Measurements from ENCODE around the gene CCDC188. TPM values are rescaled to one million over a fixed set of nuclear protein-coding genes. Genes with fewer than 3 reads are reported as not detected.

CCDC188 gene
- total RNA-seq, 2 donors from 2014 or later = not detected

GRCh38 chr22:20114506-20115475 is 36.1 kb downstream of the CCDC188 start:
- H3K27me3 ChIP-seq (replicated peaks; ENCODE audit: insufficient read depth) = no peaks in the 10 kb centered on the region
- DNase-seq (ENCODE audit: low spot score) = no peak
- H3K4me3 ChIP-seq = no peak overlapping the region
- H3K9me3 ChIP-seq = no peaks in the 10 kb centered on the region
- H3K27ac ChIP-seq = no peak overlapping the region
- peaks cover 34% of the 10 kb centered on the region for H3K36me3 ChIP-seq
- H3K4me1 ChIP-seq (ENCODE audit: control insufficient read depth in 1 of 2, low read depth in 2 of 2) = peaks cover 13 to 30% of the 10 kb centered on the region in 2 donors
- TF ChIP-seq CTCF (IDR thresholded peaks at IDR 0.05) = no peak
- no peak for ATAC-seq (ENCODE audit: insufficient number of reproducible peaks, low FRiP score, low read depth)

- Histone ChIP-seq H3K27ac (no peak overlapping the region), H3K9me3 (no peaks in the 10 kb centered on the region), H3K36me3 (peaks cover 43% of the 10 kb centered on the region), H3K27me3 (replicated peaks; ENCODE audit: insufficient read depth) (no peaks in the 10 kb centered on the region), H3K4me1 (ENCODE audit: control insufficient read depth in 1 of 2, low read depth in 2 of 2) (peaks cover 13 to 25% of the 10 kb centered on the region in 2 donors), H3K4me3 (no peak overlapping the region)
- no peak for TF ChIP-seq CTCF (IDR thresholded peaks at IDR 0.05)
- DNase-seq (ENCODE audit: low spot score) (no peak), ATAC-seq (ENCODE audit: insufficient number of reproducible peaks, low FRiP score, low read depth) (no peak)
Measured at GRCh38 chr22:20113551-20114310, 37.1 kb downstream of the CCDC188 start.

- no peak overlapping the region for H3K27ac ChIP-seq
- no peak for TF ChIP-seq CTCF (IDR thresholded peaks at IDR 0.05)
- DNase-seq (ENCODE audit: low spot score) = no peak
- no peak overlapping the region for H3K4me3 ChIP-seq
- H3K4me1 ChIP-seq (ENCODE audit: control insufficient read depth in 1 of 2, low read depth in 2 of 2) = peaks cover 9 to 16% of the 10 kb centered on the region in 2 donors
- H3K9me3 ChIP-seq = no peaks in the 10 kb centered on the region
- peaks cover 47% of the 10 kb centered on the region for H3K36me3 ChIP-seq
- H3K27me3 ChIP-seq (replicated peaks; ENCODE audit: insufficient read depth) = no peaks in the 10 kb centered on the region
- no peak for ATAC-seq (ENCODE audit: insufficient number of reproducible peaks, low FRiP score, low read depth)
Measured at GRCh38 chr22:20112623-20113511, 38.0 kb downstream of the CCDC188 start.

GRCh38 chr22:20111689-20112622 is 38.9 kb downstream of the CCDC188 start:
- no peak overlapping the region for H3K27ac ChIP-seq
- H3K27me3 ChIP-seq (replicated peaks; ENCODE audit: insufficient read depth) = no peaks in the 10 kb centered on the region
- TF ChIP-seq CTCF (IDR thresholded peaks at IDR 0.05) = no peak
- DNase-seq (ENCODE audit: low spot score) = no peak
- peaks cover 55% of the 10 kb centered on the region for H3K36me3 ChIP-seq
- peaks cover 9 to 15% of the 10 kb centered on the region in 2 donors for H3K4me1 ChIP-seq (ENCODE audit: control insufficient read depth in 1 of 2, low read depth in 2 of 2)
- no peak for ATAC-seq (ENCODE audit: insufficient number of reproducible peaks, low FRiP score, low read depth)
- no peaks in the 10 kb centered on the region for H3K9me3 ChIP-seq
- H3K4me3 ChIP-seq = no peak overlapping the region

Data from thoracic aorta (tissue), 2 donors.